NT2/D1 (cell line): Measurements from ENCODE around the gene RALGPS2.

ENCODE experiments used
- DNase-seq: peaks from one replicate; pipeline ENCODE4 v3.0.0-alpha.2; 2011; ENCODE audit warnings: low read depth, low spot score
- H3K27me3 ChIP-seq: 2 replicates; pipeline ENCODE4 v1.6.0; 2011; ENCODE audit warnings: mild to moderate bottlenecking; ENCODE audit not compliant: insufficient read length, insufficient read depth
- H3K36me3 ChIP-seq: 2 replicates; pipeline ENCODE4 v1.6.1; 2011; ENCODE audit warnings: mild to moderate bottlenecking, low read length, mixed read lengths; ENCODE audit not compliant: insufficient read depth, insufficient read length
- H3K4me1 ChIP-seq: 2 replicates; pipeline ENCODE4 v1.5.1; 2011; ENCODE audit not compliant: insufficient read depth, insufficient read length
- H3K4me3 ChIP-seq: 2 replicates; pipeline ENCODE4 v1.5.1; 2011; ENCODE audit warnings: low read depth; ENCODE audit not compliant: insufficient read length
- H3K9ac ChIP-seq: 2 replicates; pipeline ENCODE4 v1.6.0; 2011; ENCODE audit warnings: low read depth; ENCODE audit not compliant: insufficient read length
- H3K9me3 ChIP-seq: 2 replicates; pipeline ENCODE4 v1.5.1; 2011; ENCODE audit warnings: mild to moderate bottlenecking, low read length; ENCODE audit not compliant: insufficient read depth
- SUZ12 ChIP-seq: IDR thresholded peaks from 2 replicates; pipeline ENCODE4 v1.6.1; 2011; ENCODE audit not compliant: insufficient read length, insufficient read depth; ENCODE audit errors: extremely low read depth
- YY1 ChIP-seq: IDR thresholded peaks from 2 replicates; pipeline ENCODE4 v1.6.1; 2011; ENCODE audit not compliant: insufficient read length, insufficient read depth
- ZNF274 ChIP-seq: IDR thresholded peaks from 2 replicates; pipeline ENCODE4 v1.6.1; 2011; ENCODE audit warnings: mild to moderate bottlenecking, low read depth, low read length

Gene RALGPS2

GRCh38 chr1:178874966-178875365 is 149.9 kb downstream of the RALGPS2 start:
- no peak for TF ChIP-seq ZNF274
- Histone ChIP-seq H3K9ac (no peak overlapping the region), H3K4me1 (no peaks in the 10 kb centered on the region), H3K36me3 (no peaks in the 10 kb centered on the region), H3K27me3 (no peaks in the 10 kb centered on the region), H3K4me3 (no peak overlapping the region), H3K9me3 (no peaks in the 10 kb centered on the region)
- no peak for DNase-seq

DNA sequence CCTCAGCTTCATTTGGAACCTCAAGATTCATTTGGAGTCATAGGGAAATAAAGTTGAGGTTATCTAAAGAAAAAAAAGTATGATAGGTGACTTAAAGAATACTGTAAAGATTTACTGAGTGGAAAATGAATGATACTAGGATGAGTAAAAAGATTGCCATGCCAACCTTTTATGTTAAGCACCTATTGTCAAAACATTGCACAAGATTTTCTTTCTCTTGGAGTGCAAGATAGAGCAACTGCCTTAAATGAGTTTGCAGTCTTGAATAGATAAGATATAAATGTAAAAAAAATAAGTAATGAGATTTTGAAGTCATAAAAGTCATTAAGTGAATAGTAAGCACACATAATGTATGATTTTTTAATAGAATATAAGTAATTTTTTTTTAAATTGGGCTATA is 150.9 kb downstream of the RALGPS2 start:
- Histone ChIP-seq H3K36me3 (no peaks in the 10 kb centered on the region), H3K9ac (no peak overlapping the region), H3K9me3 (no peaks in the 10 kb centered on the region), H3K4me3 (no peak overlapping the region), H3K27me3 (no peaks in the 10 kb centered on the region), H3K4me1 (no peaks in the 10 kb centered on the region)
- DNase-seq: no peak
- no peak for TF ChIP-seq ZNF274
- TF ChIP-seq SUZ12: no peak
- TF ChIP-seq YY1: no peak

- TF ChIP-seq YY1: no peak
- no peak for TF ChIP-seq SUZ12
- TF ChIP-seq ZNF274: no peak
- Histone ChIP-seq H3K4me1 (no peaks in the 10 kb centered on the region), H3K4me3 (no peak overlapping the region), H3K9me3 (no peaks in the 10 kb centered on the region), H3K27me3 (no peaks in the 10 kb centered on the region), H3K9ac (no peak overlapping the region), H3K36me3 (peaks cover 3% of the 10 kb centered on the region)
- DNase-seq: no peak
These were observed 152.9 kb downstream of the RALGPS2 start for GRCh38 chr1:178877896-178878295.

GRCh38 chr1:178881950-178882349 is 156.9 kb downstream of the RALGPS2 start:
- no peak overlapping the region for H3K4me3 ChIP-seq

GRCh38 chr1:178885869-178886268 is 160.8 kb downstream of the RALGPS2 start:
- TF ChIP-seq SUZ12 (no peak), ZNF274 (no peak), YY1 (no peak)
- Histone ChIP-seq H3K9me3 (no peaks in the 10 kb centered on the region), H3K36me3 (peaks cover 39% of the 10 kb centered on the region), H3K4me3 (no peak overlapping the region), H3K27me3 (no peaks in the 10 kb centered on the region), H3K4me1 (no peaks in the 10 kb centered on the region), H3K9ac (no peak overlapping the region)
- DNase-seq: no peak

More at GRCh38 chr1:178881950-178882349, 156.9 kb downstream of the RALGPS2 start:
- Histone ChIP-seq H3K9me3 (no peaks in the 10 kb centered on the region), H3K27me3 (no peaks in the 10 kb centered on the region), H3K36me3 (peaks cover 24% of the 10 kb centered on the region), H3K4me1 (no peaks in the 10 kb centered on the region), H3K9ac (no peak overlapping the region)
- no peak for DNase-seq
- TF ChIP-seq SUZ12: no peak
- TF ChIP-seq ZNF274: no peak
- no peak for TF ChIP-seq YY1

- H3K9ac ChIP-seq: no peak overlapping the region
- no peak overlapping the region for H3K4me3 ChIP-seq
- TF ChIP-seq SUZ12: no peak
- no peak for TF ChIP-seq ZNF274
- TF ChIP-seq YY1: no peak
- no peaks in the 10 kb centered on the region for H3K27me3 ChIP-seq
- H3K9me3 ChIP-seq: no peaks in the 10 kb centered on the region
- no peaks in the 10 kb centered on the region for H3K4me1 ChIP-seq
- DNase-seq: no peak
- peaks cover 36% of the 10 kb centered on the region for H3K36me3 ChIP-seq
These were observed 161.5 kb downstream of the RALGPS2 start for GRCh38 chr1:178886551-178886950.

- H3K4me1 ChIP-seq: no peaks in the 10 kb centered on the region
- H3K4me3 ChIP-seq: no peak overlapping the region
- H3K36me3 ChIP-seq: peaks cover 9% of the 10 kb centered on the region
- no peak overlapping the region for H3K9ac ChIP-seq
- H3K27me3 ChIP-seq: no peaks in the 10 kb centered on the region
- DNase-seq: no peak
- H3K9me3 ChIP-seq: no peaks in the 10 kb centered on the region
- TF ChIP-seq SUZ12: no peak
- TF ChIP-seq ZNF274: no peak
- TF ChIP-seq YY1: no peak
These were observed 170.9 kb downstream of the RALGPS2 start for GRCh38 chr1:178895928-178896327.

DNA sequence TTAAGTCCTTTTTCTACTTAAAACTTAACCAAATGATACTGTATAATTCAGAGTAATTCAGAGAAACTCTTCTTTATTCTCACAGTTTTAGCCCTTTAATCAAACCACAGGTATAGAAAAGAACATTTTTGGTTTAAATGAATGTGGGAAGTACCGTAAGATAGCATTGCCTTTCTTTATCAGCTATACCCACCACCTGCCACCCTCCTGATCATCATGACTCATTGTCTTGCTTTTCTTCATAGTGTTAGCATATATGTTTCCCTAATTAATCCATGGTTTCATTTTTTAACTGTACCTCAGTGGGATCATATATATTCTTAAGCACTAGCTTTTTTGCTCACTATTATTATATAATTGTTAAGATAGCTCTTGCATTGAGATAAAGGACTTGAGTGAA is 173.4 kb downstream of the RALGPS2 start:
- DNase-seq: no peak
- H3K27me3 ChIP-seq: no peaks in the 10 kb centered on the region
- no peaks in the 10 kb centered on the region for H3K9me3 ChIP-seq
- no peaks in the 10 kb centered on the region for H3K4me1 ChIP-seq
- H3K36me3 ChIP-seq: peaks cover 7% of the 10 kb centered on the region
- no peak overlapping the region for H3K4me3 ChIP-seq
- TF ChIP-seq SUZ12 (no peak), YY1 (no peak), ZNF274 (no peak)
- H3K9ac ChIP-seq: no peak overlapping the region
